Measurements from ENCODE around the gene LGALSL.

DNA sequence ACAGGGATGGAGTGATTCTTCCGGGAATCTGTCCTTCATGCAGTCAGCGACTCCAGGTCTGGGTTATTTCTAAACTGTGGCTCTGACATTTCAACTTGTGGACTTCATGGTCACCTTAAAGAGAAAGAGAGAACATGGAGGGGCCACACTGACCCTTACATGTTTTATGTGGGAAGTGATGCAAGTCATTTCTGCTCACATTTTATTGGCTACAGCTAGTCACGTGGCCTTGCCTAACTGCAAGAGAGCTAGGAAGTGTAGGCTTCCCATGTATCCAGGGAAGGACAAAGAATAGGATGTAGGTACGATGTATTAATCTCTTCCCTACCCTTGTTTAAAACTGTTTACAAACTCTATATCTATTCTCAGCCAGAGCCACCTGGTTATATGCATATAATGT is 39.8 kb downstream of the LGALSL start:
- TF ChIP-seq CTCF (IDR thresholded peaks at IDR 0.05; ENCODE audit: low read depth, low read length) (no peak), POLR2A (IDR thresholded peaks at IDR 0.05; ENCODE audit: extremely low read depth, insufficient read length) (no peak), MYC (IDR thresholded peaks at IDR 0.05; ENCODE audit: low read depth, low read length) (no peak), MAX (IDR thresholded peaks at IDR 0.05; ENCODE audit: low read depth, low read length) (no peak)

Measured in NB4 (cell line).